Right atrium auricular region (tissue), 2 donors: ENCODE measurements around the gene BBS5. TPM values are rescaled to one million over a fixed set of nuclear protein-coding genes. Genes with fewer than 3 reads are reported as not detected.

Experiments used
- DNase-seq: peaks from one replicate; pipeline ENCODE4 v3.0.0-alpha.2; 2019; ENCODE audit warnings: low spot score
- H3K27ac ChIP-seq, 2 donors: fragments of 200-600 bp; sonication (generic); 1 replicate in 1 of 2; 2 replicates in 1 of 2; pipeline ENCODE4 v1.5.1; 2016 to 2019
- H3K27me3 ChIP-seq, 2 donors: fragments of 200-600 bp; sonication (generic); one replicate each; pipeline versions ENCODE4 v1.5.1 to v1.6.0; 2017 to 2019
- H3K36me3 ChIP-seq: fragments of 200-600 bp; sonication (generic); one replicate; pipeline ENCODE4 v1.5.1; 2016
- H3K4me1 ChIP-seq, 2 donors: fragments of 200-600 bp; sonication (generic); one replicate each; pipeline versions ENCODE4 v1.5.1 to v1.6.0; 2017 to 2019
- H3K4me3 ChIP-seq, 2 donors: fragments of 200-600 bp; sonication (generic); 1 replicate in 1 of 2; 2 replicates in 1 of 2; pipeline ENCODE4 v1.5.1; 2017 to 2019; ENCODE audit warnings: mild to moderate bottlenecking in 1 of 2, moderate library complexity in 1 of 2
- H3K9me3 ChIP-seq, 2 donors: fragments of 200-600 bp; sonication (generic); one replicate each; pipeline ENCODE4 v1.5.1; 2019
- CTCF ChIP-seq, 2 donors: fragments of 200-600 bp; sonication (generic); IDR thresholded peaks; one replicate each; pipeline ENCODE4 v1.5.1; 2019; ENCODE audit warnings: antibody characterized with exemption in 2 of 2
- total RNA-seq, 2 donors: library from RNA; depleted of rRNA; stranded (reverse); fragments of >200 nt; gene quantifications; one replicate each; pipeline ENCODE4 v1.1.0, GENCODE V29; 2016

BBS5 gene
- total RNA-seq, 2 donors from 2014 or later, result 4.2 to 7.0 TPM

DNA sequence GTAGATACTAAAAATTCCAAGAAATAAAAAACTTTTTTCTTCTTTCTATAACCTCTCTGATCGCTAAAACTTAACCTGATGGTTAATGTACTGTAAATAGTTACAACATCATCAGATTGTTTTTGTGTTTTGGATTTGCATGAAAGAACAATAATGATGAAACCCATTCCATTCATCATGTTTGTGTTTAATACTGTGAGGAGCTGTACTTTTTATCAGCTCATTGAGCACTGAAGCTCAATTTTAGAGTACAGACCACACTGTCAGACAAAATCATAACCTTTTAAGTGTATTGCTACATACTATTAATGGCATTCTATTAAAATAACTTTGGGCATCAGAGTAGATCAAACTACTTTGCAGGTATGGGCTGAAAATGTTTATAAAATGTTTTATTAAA, 14.8 kb upstream of the BBS5 start:
- no peaks in the 10 kb centered on the region for H3K27me3 ChIP-seq
- TF ChIP-seq CTCF (IDR thresholded peaks at IDR 0.05), result no peak

GRCh38 chr2:169464882-169465281, 14.4 kb upstream of the BBS5 start:
- H3K27me3 ChIP-seq, result no peaks in the 10 kb centered on the region
- no peak for TF ChIP-seq CTCF (IDR thresholded peaks at IDR 0.05)
- H3K4me1 ChIP-seq, result no peaks in the 10 kb centered on the region
- no peaks in the 10 kb centered on the region for H3K36me3 ChIP-seq
- no peak overlapping the region for H3K27ac ChIP-seq
- DNase-seq, result no peak
- no peak overlapping the region for H3K4me3 ChIP-seq
- H3K9me3 ChIP-seq, result no peaks in the 10 kb centered on the region

More for the DNA sequence above, 14.8 kb upstream of the BBS5 start:
- no peak overlapping the region for H3K27ac ChIP-seq
- no peak for DNase-seq
- H3K36me3 ChIP-seq, result no peaks in the 10 kb centered on the region
- no peaks in the 10 kb centered on the region for H3K4me1 ChIP-seq
- no peaks in the 10 kb centered on the region for H3K9me3 ChIP-seq
- no peak overlapping the region for H3K4me3 ChIP-seq

DNA sequence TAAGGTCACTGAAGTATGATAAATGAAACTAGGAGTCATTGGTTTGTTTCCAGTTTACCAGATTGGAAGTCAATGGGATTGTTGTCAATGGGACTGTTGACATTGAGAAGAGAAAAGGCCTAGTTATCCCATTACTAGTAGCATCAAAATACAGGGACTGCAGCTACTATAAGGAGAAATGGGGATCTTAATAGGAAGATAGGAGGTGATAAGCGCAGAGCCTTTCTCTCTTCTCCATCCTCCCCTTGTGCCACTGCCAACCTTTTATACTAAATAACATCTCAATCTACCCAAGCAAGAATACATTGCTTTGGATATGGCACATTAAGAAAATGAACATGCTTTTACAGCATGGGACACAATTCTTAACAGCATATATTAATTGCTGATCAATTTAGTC, 10.5 kb upstream of the BBS5 start:
- Histone ChIP-seq H3K4me3 (no peak overlapping the region), H3K36me3 (no peaks in the 10 kb centered on the region), H3K27ac (no peak overlapping the region), H3K9me3 (no peaks in the 10 kb centered on the region), H3K27me3 (no peaks in the 10 kb centered on the region), H3K4me1 (no peaks in the 10 kb centered on the region)
- no peak for DNase-seq
- no peak for TF ChIP-seq CTCF (IDR thresholded peaks at IDR 0.05)

GRCh38 chr2:169469952-169470572, 9.2 kb upstream of the BBS5 start:
- H3K27ac ChIP-seq, result no peak overlapping the region
- no peaks in the 10 kb centered on the region for H3K9me3 ChIP-seq
- H3K27me3 ChIP-seq, result no peaks in the 10 kb centered on the region
- H3K4me3 ChIP-seq, result no peak overlapping the region
- no peak for TF ChIP-seq CTCF (IDR thresholded peaks at IDR 0.05)
- H3K36me3 ChIP-seq, result no peaks in the 10 kb centered on the region
- no peaks in the 10 kb centered on the region for H3K4me1 ChIP-seq
- DNase-seq, result no peak

GRCh38 chr2:169472249-169472648, 7.0 kb upstream of the BBS5 start:
- Histone ChIP-seq H3K4me1 (no peaks in the 10 kb centered on the region), H3K4me3 (no peak overlapping the region), H3K27ac (no peak overlapping the region), H3K9me3 (no peaks in the 10 kb centered on the region), H3K27me3 (no peaks in the 10 kb centered on the region), H3K36me3 (no peaks in the 10 kb centered on the region)
- DNase-seq, result no peak
- TF ChIP-seq CTCF (IDR thresholded peaks at IDR 0.05), result no peak

DNA sequence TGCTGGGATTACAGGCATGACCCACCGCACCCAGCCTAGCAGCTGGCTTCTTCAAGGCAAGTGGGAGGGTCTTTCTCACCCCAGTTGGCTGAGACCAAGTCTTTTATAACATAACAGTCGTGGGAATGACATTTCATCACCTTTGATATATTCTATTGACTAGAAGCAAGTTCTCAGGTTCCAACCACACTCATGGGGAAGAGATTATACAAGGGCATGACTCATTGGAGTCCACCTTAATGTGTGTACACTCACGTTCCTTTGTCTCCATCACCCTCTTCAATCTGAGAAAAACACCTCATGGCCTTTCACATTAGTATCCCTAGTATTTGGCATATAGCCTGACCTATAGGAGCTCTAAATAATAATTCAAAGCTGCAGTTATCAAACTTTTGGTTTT, 2.8 kb upstream of the BBS5 start:
- no peak for TF ChIP-seq CTCF (IDR thresholded peaks at IDR 0.05)
- H3K36me3 ChIP-seq, result no peaks in the 10 kb centered on the region
- H3K4me1 ChIP-seq, result peaks cover 0 to 12% of the 10 kb centered on the region in 2 donors
- H3K27ac ChIP-seq, result no peak overlapping the region
- no peak overlapping the region for H3K4me3 ChIP-seq
- no peaks in the 10 kb centered on the region for H3K27me3 ChIP-seq
- no peaks in the 10 kb centered on the region for H3K9me3 ChIP-seq
- no peak for DNase-seq
